Brain microvascular endothelial cell (primary cell): Measurements from ENCODE around the gene LCN15.
"Not testable (repeated sequence)": the region's sequence is repeated elsewhere in the genome, so short reads cannot be mapped to it uniquely, and the experiment has no call there.

Source experiments
- DNase-seq: peaks from one replicate; pipeline ENCODE4 v3.0.0-alpha.2; 2020
- H3K27ac ChIP-seq: fragments of 250-450 bp; sonication (Bioruptor Pico); 2 replicates; pipeline ENCODE4 v1.5.1; 2020; ENCODE audit warnings: mild to moderate bottlenecking, moderate library complexity
- H3K27me3 ChIP-seq: fragments of 250-450 bp; sonication (Bioruptor Pico); replicated peaks from 2 replicates; pipeline ENCODE4 v1.5.1; 2020; ENCODE audit warnings: mild to moderate bottlenecking
- H3K36me3 ChIP-seq: fragments of 250-450 bp; sonication (Bioruptor Pico); replicated peaks from 2 replicates; pipeline ENCODE4 v1.5.1; 2020; ENCODE audit warnings: mild to moderate bottlenecking
- H3K4me3 ChIP-seq: 2 replicates; pipeline ENCODE4 v1.5.1; 2011; ENCODE audit warnings: low read depth, mild to moderate bottlenecking, control low read depth, low read length, moderate library complexity
- in situ Hi-C: cut with HindIII; loops from 2 replicates; pipeline ENCODE4 v1.10.0; 2017; ENCODE audit warnings: low sequenced_read_pairs, low pct_ligation_motif_present
- TF ChIP-seq, protein P1 (sequence below): IDR thresholded peaks from 2 replicates; pipeline ENCODE4 v1.5.1; 2011; ENCODE audit warnings: low read depth, mild to moderate bottlenecking, moderate library complexity, low read length, control low read depth, inconsistent platforms; ENCODE audit errors: missing control alignments

The LCN15 gene

DNA sequence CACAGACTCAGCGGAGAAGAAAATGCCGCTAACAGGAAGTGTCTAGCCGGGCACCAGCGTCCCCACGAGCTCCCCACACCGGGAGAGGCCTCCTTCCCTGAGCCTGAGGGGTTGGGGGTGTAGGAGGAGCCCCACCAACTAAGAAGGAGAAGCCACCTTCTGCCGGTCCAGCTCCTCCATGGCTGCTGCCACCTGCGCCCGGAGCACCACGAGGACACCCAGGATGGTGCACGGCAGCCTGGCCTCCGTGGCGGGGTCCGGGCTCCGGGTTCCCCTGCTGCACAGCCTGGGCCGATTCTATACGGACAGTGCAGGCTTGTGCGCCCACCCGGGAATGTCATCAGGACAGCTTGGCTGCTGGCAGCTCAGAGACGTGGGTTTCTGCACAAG is 6.6 kb downstream of the LCN15 start:
- no peak overlapping the region for H3K27ac ChIP-seq
- TF ChIP-seq, protein P1, sequence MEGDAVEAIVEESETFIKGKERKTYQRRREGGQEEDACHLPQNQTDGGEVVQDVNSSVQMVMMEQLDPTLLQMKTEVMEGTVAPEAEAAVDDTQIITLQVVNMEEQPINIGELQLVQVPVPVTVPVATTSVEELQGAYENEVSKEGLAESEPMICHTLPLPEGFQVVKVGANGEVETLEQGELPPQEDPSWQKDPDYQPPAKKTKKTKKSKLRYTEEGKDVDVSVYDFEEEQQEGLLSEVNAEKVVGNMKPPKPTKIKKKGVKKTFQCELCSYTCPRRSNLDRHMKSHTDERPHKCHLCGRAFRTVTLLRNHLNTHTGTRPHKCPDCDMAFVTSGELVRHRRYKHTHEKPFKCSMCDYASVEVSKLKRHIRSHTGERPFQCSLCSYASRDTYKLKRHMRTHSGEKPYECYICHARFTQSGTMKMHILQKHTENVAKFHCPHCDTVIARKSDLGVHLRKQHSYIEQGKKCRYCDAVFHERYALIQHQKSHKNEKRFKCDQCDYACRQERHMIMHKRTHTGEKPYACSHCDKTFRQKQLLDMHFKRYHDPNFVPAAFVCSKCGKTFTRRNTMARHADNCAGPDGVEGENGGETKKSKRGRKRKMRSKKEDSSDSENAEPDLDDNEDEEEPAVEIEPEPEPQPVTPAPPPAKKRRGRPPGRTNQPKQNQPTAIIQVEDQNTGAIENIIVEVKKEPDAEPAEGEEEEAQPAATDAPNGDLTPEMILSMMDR = no peak
- no peak for DNase-seq
- in situ Hi-C loops = no loop called here
- H3K27me3 ChIP-seq = no peaks in the 10 kb centered on the region
- no peaks in the 10 kb centered on the region for H3K36me3 ChIP-seq
- H3K4me3 ChIP-seq = no peak overlapping the region

GRCh38 chr9:136757328-136757727 is 7.0 kb downstream of the LCN15 start:
- no peak overlapping the region for H3K4me3 ChIP-seq
- in situ Hi-C loops = no loop called here
- DNase-seq = no peak
- no peaks in the 10 kb centered on the region for H3K36me3 ChIP-seq
- TF ChIP-seq, protein P1 = no peak
- no peaks in the 10 kb centered on the region for H3K27me3 ChIP-seq
- H3K27ac ChIP-seq = no peak overlapping the region

DNA sequence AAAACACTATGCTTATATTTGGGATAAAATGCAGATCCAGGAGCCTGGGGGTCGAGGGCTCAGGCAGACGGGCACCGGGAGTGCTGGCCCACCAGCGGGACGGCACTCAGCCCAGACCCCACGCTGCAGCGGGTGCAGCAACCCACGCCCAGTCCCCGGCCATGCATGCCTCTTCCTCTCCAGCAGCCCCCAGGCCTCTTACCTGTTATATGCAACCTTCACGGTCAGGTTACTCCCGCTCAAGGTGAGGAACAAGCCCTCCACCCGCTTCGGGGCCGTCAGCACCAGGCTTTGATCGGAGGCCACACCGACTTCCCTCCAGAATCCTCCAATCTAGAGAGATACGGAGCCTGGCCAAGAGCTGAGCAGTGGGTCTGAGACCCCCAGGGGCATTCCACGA is 7.5 kb downstream of the LCN15 start:
- DNase-seq = no peak
- Histone ChIP-seq H3K27ac (no peak overlapping the region), H3K36me3 (no peaks in the 10 kb centered on the region), H3K4me3 (no peak overlapping the region), H3K27me3 (no peaks in the 10 kb centered on the region)
- TF ChIP-seq, protein P1 = no peak
- in situ Hi-C loops = no loop called here

- in situ Hi-C loops = no loop called here
- no peak overlapping the region for H3K27ac ChIP-seq
- no peak for DNase-seq
- H3K36me3 ChIP-seq = no peaks in the 10 kb centered on the region
- no peak overlapping the region for H3K4me3 ChIP-seq
- TF ChIP-seq, protein P1 = no peak
- H3K27me3 ChIP-seq = no peaks in the 10 kb centered on the region
These were observed 8.2 kb downstream of the LCN15 start for GRCh38 chr9:136756134-136756438.

DNA sequence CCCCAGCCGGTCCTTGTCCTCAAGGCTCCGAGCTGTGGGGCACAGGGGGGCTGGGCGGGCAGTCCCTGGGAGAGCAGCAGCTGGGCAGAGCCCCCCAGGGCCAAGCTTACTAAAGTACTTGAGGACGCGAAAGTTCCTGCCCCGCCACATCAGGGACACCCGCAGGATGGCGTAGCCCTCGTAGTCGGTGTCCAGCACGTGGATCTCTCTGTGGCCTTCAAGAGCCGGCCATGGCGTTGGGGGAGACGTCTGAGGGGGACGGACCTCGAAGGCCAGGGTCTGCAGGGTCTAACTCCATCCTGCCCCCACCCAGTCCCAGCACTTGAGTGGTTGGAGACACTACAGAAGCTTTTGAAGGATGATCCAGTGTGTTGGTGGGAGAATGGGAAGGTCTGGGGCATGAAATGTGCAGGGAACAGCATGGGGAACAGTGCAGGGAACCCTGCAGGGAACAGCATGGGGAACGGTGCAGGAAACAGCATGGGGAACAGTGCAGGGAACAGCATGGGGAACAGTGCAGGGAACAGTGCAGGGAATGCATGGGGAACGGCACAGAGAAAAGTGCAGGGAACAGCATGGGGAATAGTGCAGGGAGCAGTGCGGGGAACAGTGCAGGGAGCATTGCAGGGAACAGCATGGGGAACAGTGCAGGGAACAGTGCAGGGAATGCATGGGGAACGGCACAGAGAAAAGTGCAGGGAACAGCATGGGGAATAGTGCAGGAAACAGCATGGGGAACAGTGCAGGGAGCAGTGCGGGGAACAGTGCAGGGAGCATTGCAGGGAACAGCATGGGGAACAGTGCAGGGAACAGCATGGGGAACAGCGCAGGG is 8.8 kb downstream of the LCN15 start:
- H3K36me3 ChIP-seq, H3K4me3 ChIP-seq, H3K27ac ChIP-seq, H3K27me3 ChIP-seq, in situ Hi-C loops, DNase-seq: not testable (repeated sequence)

DNA sequence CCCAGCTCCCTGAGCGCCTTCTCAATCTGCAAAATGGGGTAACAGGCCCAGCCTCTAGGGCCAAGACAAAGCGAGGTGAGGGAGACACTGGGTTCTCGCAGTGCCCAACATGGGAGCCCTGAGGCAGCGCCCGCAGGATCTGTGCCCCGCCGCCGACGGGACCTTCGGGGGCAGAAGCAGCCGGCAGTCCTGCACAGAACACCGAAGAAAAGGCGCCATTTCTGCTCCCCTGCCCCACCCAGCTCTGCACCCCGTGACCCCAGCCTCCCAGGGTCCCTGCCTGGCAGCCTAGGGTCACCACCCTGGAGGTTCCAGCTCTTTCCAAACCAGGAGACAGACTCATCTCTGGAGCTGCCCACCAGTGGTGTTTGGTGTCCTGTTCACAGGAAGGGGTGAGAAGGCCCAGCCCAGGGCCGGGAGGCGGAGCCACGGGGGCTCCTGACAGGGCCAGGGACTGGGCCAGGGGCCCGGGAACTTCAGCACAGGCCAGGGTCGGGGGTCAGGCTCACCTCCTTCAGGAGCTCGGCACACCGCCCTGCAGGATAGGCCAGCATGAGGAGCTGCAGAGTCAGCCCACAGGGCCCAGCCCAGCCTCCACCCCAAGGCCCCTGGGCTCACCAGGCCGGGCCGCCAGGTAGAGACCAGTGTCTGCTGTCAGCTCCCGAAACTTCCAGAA is 9.6 kb downstream of the LCN15 start:
- TF ChIP-seq, protein P1 = no peak
- no peaks in the 10 kb centered on the region for H3K27me3 ChIP-seq
- DNase-seq = no peak
- no peak overlapping the region for H3K4me3 ChIP-seq
- in situ Hi-C loops = no loop called here
- H3K36me3 ChIP-seq = no peaks in the 10 kb centered on the region
- no peak overlapping the region for H3K27ac ChIP-seq
